ENCODE measurements around the gene CREG2. TPM values are rescaled to one million over a fixed set of nuclear protein-coding genes. Genes with fewer than 3 reads are reported as not detected.

The CREG2 gene
- total RNA-seq, 1 donor from 2014 or later, result not detected

GRCh38 chr2:101374821-101375561, 12.3 kb downstream of the CREG2 start:
- TF ChIP-seq CTCF (conservative IDR thresholded peaks at IDR 0.05; ENCODE audit: low read depth, low read length), result no peak
- no peak overlapping the region for H3K4me3 ChIP-seq (ENCODE audit: low read depth, low read length)
- DNase-seq (ENCODE audit: low read depth), result no peak

- TF ChIP-seq CTCF (conservative IDR thresholded peaks at IDR 0.05; ENCODE audit: low read depth, low read length), result no peak
These were observed 14.5 kb downstream of the CREG2 start for GRCh38 chr2:101372792-101373191.

GRCh38 chr2:101371636-101372035, 15.7 kb downstream of the CREG2 start:
- no peak for TF ChIP-seq CTCF (conservative IDR thresholded peaks at IDR 0.05; ENCODE audit: low read depth, low read length)
- no peak for DNase-seq (ENCODE audit: low read depth)
- H3K4me3 ChIP-seq (ENCODE audit: low read depth, low read length), result no peak overlapping the region

More at GRCh38 chr2:101372792-101373191, 14.5 kb downstream of the CREG2 start:
- no peak for DNase-seq (ENCODE audit: low read depth)
- no peak overlapping the region for H3K4me3 ChIP-seq (ENCODE audit: low read depth, low read length)

- H3K4me3 ChIP-seq (ENCODE audit: low read depth, low read length), result no peak overlapping the region
- DNase-seq (ENCODE audit: low read depth), result no peak
- no peak for TF ChIP-seq CTCF (conservative IDR thresholded peaks at IDR 0.05; ENCODE audit: low read depth, low read length)
These were observed 18.2 kb downstream of the CREG2 start for GRCh38 chr2:101369100-101369499.

GRCh38 chr2:101368376-101368775, 18.9 kb downstream of the CREG2 start:
- H3K4me3 ChIP-seq (ENCODE audit: low read depth, low read length), result no peak overlapping the region
- no peak for TF ChIP-seq CTCF (conservative IDR thresholded peaks at IDR 0.05; ENCODE audit: low read depth, low read length)
- no peak for DNase-seq (ENCODE audit: low read depth)

- no peak for DNase-seq (ENCODE audit: low read depth)
- no peak for TF ChIP-seq CTCF (conservative IDR thresholded peaks at IDR 0.05; ENCODE audit: low read depth, low read length)
- no peak overlapping the region for H3K4me3 ChIP-seq (ENCODE audit: low read depth, low read length)
These were observed 19.8 kb downstream of the CREG2 start for GRCh38 chr2:101367508-101367907.

GRCh38 chr2:101364878-101365277, 22.4 kb downstream of the CREG2 start:
- DNase-seq (ENCODE audit: low read depth), result no peak
- TF ChIP-seq CTCF (conservative IDR thresholded peaks at IDR 0.05; ENCODE audit: low read depth, low read length), result no peak
- no peak overlapping the region for H3K4me3 ChIP-seq (ENCODE audit: low read depth, low read length)
